ENCODE results near the gene ADAMTS7. TPM values are rescaled to one million over a fixed set of nuclear protein-coding genes. Genes with fewer than 3 reads are reported as not detected.

Gene ADAMTS7
- total RNA-seq, 1 experiment from 2014 or later = 2.4 TPM

GRCh38 chr15:78838489-78838888, 27.2 kb upstream of the ADAMTS7 start:
- Histone ChIP-seq H3K9me3 (replicated peaks) (no peaks in the 10 kb centered on the region), H3K4me1 (no peaks in the 10 kb centered on the region), H3K36me3 (no peaks in the 10 kb centered on the region), H3K4me3 (no peak overlapping the region), H3K27ac (no peak overlapping the region), H3K27me3 (no peaks in the 10 kb centered on the region)
- no peak for DNase-seq

- Histone ChIP-seq H3K4me1 (no peaks in the 10 kb centered on the region), H3K36me3 (no peaks in the 10 kb centered on the region), H3K27me3 (no peaks in the 10 kb centered on the region), H3K9me3 (replicated peaks) (no peaks in the 10 kb centered on the region), H3K4me3 (no peak overlapping the region), H3K27ac (no peak overlapping the region)
- no peak for DNase-seq
These were observed 26.3 kb upstream of the ADAMTS7 start for GRCh38 chr15:78837543-78837942.

- Histone ChIP-seq H3K36me3 (no peaks in the 10 kb centered on the region), H3K9me3 (replicated peaks) (no peaks in the 10 kb centered on the region), H3K4me3 (no peak overlapping the region), H3K27ac (no peak overlapping the region), H3K4me1 (no peaks in the 10 kb centered on the region), H3K27me3 (no peaks in the 10 kb centered on the region)
- no peak for DNase-seq
These were observed 25.9 kb upstream of the ADAMTS7 start for GRCh38 chr15:78837131-78837530.

GRCh38 chr15:78836333-78836732, 25.1 kb upstream of the ADAMTS7 start:
- no peaks in the 10 kb centered on the region for H3K36me3 ChIP-seq
- no peak for DNase-seq

GRCh38 chr15:78831229-78832207, 20.3 kb upstream of the ADAMTS7 start:
- Histone ChIP-seq H3K4me1 (no peaks in the 10 kb centered on the region), H3K27me3 (no peaks in the 10 kb centered on the region), H3K36me3 (no peaks in the 10 kb centered on the region), H3K9me3 (replicated peaks) (no peaks in the 10 kb centered on the region), H3K27ac (no peak overlapping the region), H3K4me3 (no peak overlapping the region)
- DNase-seq = no peak

More at GRCh38 chr15:78836333-78836732, 25.1 kb upstream of the ADAMTS7 start:
- Histone ChIP-seq H3K9me3 (replicated peaks) (no peaks in the 10 kb centered on the region), H3K27ac (no peak overlapping the region), H3K27me3 (no peaks in the 10 kb centered on the region), H3K4me3 (no peak overlapping the region), H3K4me1 (no peaks in the 10 kb centered on the region)

- H3K27me3 ChIP-seq = no peaks in the 10 kb centered on the region
- no peak for DNase-seq
- no peak overlapping the region for H3K4me3 ChIP-seq
- no peaks in the 10 kb centered on the region for H3K36me3 ChIP-seq
- no peaks in the 10 kb centered on the region for H3K9me3 ChIP-seq (replicated peaks)
- H3K27ac ChIP-seq = no peak overlapping the region
- H3K4me1 ChIP-seq = no peaks in the 10 kb centered on the region
These were observed 19.4 kb upstream of the ADAMTS7 start for GRCh38 chr15:78830514-78831228.

- DNase-seq = no peak
- Histone ChIP-seq H3K27ac (no peak overlapping the region), H3K9me3 (replicated peaks) (no peaks in the 10 kb centered on the region), H3K36me3 (no peaks in the 10 kb centered on the region), H3K4me1 (no peaks in the 10 kb centered on the region), H3K4me3 (no peak overlapping the region), H3K27me3 (no peaks in the 10 kb centered on the region)
These were observed 17.7 kb upstream of the ADAMTS7 start for GRCh38 chr15:78828920-78829319.

GRCh38 chr15:78822514-78822913, 11.2 kb upstream of the ADAMTS7 start:
- Histone ChIP-seq H3K27me3 (no peaks in the 10 kb centered on the region; the same call in none of the 2 replicates), H3K36me3 (no peaks in the 10 kb centered on the region), H3K4me1 (no peaks in the 10 kb centered on the region), H3K4me3 (no peak overlapping the region), H3K9me3 (replicated peaks) (no peaks in the 10 kb centered on the region), H3K27ac (no peak overlapping the region)
- no peak for DNase-seq

GRCh38 chr15:78811825-78812183, 540 bp upstream of the ADAMTS7 start:
- Histone ChIP-seq H3K4me1 (no peaks in the 10 kb centered on the region), H3K9me3 (replicated peaks) (no peaks in the 10 kb centered on the region), H3K4me3 (peak overlapping the region; percentile 66), H3K27ac (peak overlapping the region; percentile 42; the same call in 1 of the 2 replicates), H3K36me3 (no peaks in the 10 kb centered on the region), H3K27me3 (peaks cover 4% of the 10 kb centered on the region; the same call in 1 of the 2 replicates)
- no peak for DNase-seq

- Histone ChIP-seq H3K36me3 (no peaks in the 10 kb centered on the region), H3K9me3 (replicated peaks) (no peaks in the 10 kb centered on the region), H3K4me3 (peak overlapping the region; percentile 66), H3K27me3 (peaks cover 2% of the 10 kb centered on the region; the same call in 1 of the 2 replicates), H3K27ac (no peak overlapping the region), H3K4me1 (no peaks in the 10 kb centered on the region)
- peak; percentile 47 to 48 for DNase-seq
These were observed 721 bp downstream of the ADAMTS7 start for GRCh38 chr15:78810362-78811123.

- Histone ChIP-seq H3K4me1 (no peaks in the 10 kb centered on the region), H3K4me3 (peak overlapping the region; percentile 66), H3K36me3 (no peaks in the 10 kb centered on the region), H3K9me3 (replicated peaks) (no peaks in the 10 kb centered on the region), H3K27me3 (no peaks in the 10 kb centered on the region; the same call in 1 of the 2 replicates), H3K27ac (no peak overlapping the region)
- no peak for DNase-seq
These were observed 1.3 kb downstream of the ADAMTS7 start for GRCh38 chr15:78810003-78810361.

- Histone ChIP-seq H3K4me3 (no peak overlapping the region), H3K4me1 (no peaks in the 10 kb centered on the region), H3K36me3 (no peaks in the 10 kb centered on the region), H3K9me3 (replicated peaks) (no peaks in the 10 kb centered on the region), H3K27ac (no peak overlapping the region), H3K27me3 (no peaks in the 10 kb centered on the region; the same call in 1 of the 2 replicates)
- DNase-seq = peak; percentile 42 to 64
These were observed 2.7 kb downstream of the ADAMTS7 start for GRCh38 chr15:78808550-78808949.

- DNase-seq = no peak
- Histone ChIP-seq H3K9me3 (replicated peaks) (no peaks in the 10 kb centered on the region), H3K36me3 (no peaks in the 10 kb centered on the region), H3K27me3 (no peaks in the 10 kb centered on the region; the same call in 1 of the 2 replicates), H3K27ac (no peak overlapping the region), H3K4me1 (no peaks in the 10 kb centered on the region), H3K4me3 (no peak overlapping the region)
These were observed 3.9 kb downstream of the ADAMTS7 start for GRCh38 chr15:78807359-78807758.

- Histone ChIP-seq H3K27me3 (no peaks in the 10 kb centered on the region), H3K4me3 (no peak overlapping the region), H3K36me3 (no peaks in the 10 kb centered on the region), H3K9me3 (replicated peaks) (no peaks in the 10 kb centered on the region), H3K4me1 (no peaks in the 10 kb centered on the region), H3K27ac (no peak overlapping the region)
- no peak for DNase-seq
These were observed 6.9 kb downstream of the ADAMTS7 start for GRCh38 chr15:78804391-78804792.
